SH-SY5Y (cell line): Measurements from ENCODE around the gene MACF1.

ENCODE experiments used
- GATA2 ChIP-seq: IDR thresholded peaks from 2 replicates; pipeline ENCODE4 v1.6.1; 2011; ENCODE audit warnings: mild to moderate bottlenecking, low read depth, low read length
- GATA3 ChIP-seq: IDR thresholded peaks from 2 replicates; pipeline ENCODE4 v1.6.1; 2011; ENCODE audit warnings: low read depth, mild to moderate bottlenecking, low read length, moderate library complexity

DNA sequence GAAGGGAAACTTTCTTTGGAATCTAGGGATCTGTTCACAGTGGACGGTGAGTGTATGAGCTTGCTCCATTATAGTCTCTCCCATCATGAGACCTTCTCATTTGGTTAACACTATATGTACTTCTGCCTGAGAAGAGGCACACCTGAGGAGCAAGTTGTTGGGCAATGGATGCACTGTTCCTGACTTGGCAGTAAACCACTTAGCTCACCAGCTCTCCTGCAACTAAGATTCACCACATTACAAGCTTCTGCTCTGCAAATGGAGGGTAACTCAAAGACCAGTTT lies 10.2 kb downstream of the MACF1 start:
- TF ChIP-seq GATA2 = no peak
- TF ChIP-seq GATA3 = no peak
